Measurements from ENCODE around the gene SLC35F3.

GRCh38 chr1:234007684-234008083 lies 103.2 kb downstream of the SLC35F3 start:
- TF ChIP-seq CTCF (IDR thresholded peaks at IDR 0.05; ENCODE audit: insufficient read depth, low read length, poor library complexity, severe bottlenecking) (no peak), EZH2phosphoT487 (conservative IDR thresholded peaks at IDR 0.05; ENCODE audit: low read length) (no peak)
